ENCODE measurements around the gene RLN2. TPM values are rescaled to one million over a fixed set of nuclear protein-coding genes. Genes with fewer than 3 reads are reported as not detected.

RLN2 gene
- total RNA-seq, 2 experiments from 2014 or later = 2.1 to 4.0 TPM

DNA sequence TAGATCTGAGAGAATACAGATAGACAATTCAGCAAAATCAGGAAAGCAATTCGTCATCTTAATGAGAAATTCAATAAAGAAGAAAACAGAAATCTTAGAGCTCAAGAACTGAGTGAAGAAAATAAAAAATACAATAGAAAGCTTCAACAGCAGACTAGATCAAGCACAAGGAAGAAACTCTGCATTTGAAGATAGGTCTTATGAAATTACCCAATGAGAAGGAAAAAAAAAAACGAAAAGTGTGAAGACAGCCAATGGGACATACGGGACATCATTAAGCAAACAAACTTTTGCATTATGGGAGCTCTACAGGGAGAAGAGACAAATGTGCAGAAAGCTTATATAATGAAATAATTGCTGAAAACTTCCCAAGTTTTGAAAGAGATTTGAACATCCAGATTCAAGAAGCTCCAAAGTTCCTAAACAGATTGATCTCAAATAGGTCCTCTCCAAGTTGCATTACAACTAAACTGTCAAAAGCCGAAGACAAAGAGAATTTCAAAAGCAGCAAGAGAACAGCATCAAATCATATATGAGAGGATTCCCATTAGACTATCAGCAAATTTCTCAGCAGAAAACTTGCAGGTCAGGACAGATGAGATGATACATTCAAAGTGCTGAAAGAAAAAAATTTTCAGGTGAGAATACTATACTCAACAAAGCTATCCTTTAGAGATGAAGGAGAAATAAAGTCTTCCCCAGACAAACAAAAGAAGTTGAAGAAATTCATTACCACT is 10.8 kb upstream of the RLN2 start:
- Mint-ChIP-seq H3K4me1 (no peaks in the 10 kb centered on the region), H3K9me3 (ENCODE audit: low read depth) (peaks cover 15% of the 10 kb centered on the region), H3K4me3 (no peak overlapping the region), H3K27ac (no peak overlapping the region), H3K27me3 (no peaks in the 10 kb centered on the region), H3K36me3 (peaks cover 34% of the 10 kb centered on the region)
- CTCF ChIA-PET = no interaction called here
- ATAC-seq = no peak
- DNase-seq = no peak

- DNase-seq (no peak), ATAC-seq (no peak)
- peaks cover 11% of the 10 kb centered on the region for H3K9me3 Mint-ChIP-seq (ENCODE audit: low read depth)
- peaks cover 16% of the 10 kb centered on the region for H3K36me3 Mint-ChIP-seq
- no peak overlapping the region for H3K4me3 Mint-ChIP-seq
- H3K27me3 Mint-ChIP-seq = no peaks in the 10 kb centered on the region
- CTCF ChIA-PET = interaction anchor here (0.7 to 1.8 kb wide), 2 partner anchors 10 to 125 kb away, joined by 3 to 4 read pairs; no protein-coding TSS in a partner anchor
- H3K27ac Mint-ChIP-seq = no peak overlapping the region
- H3K4me1 Mint-ChIP-seq = peaks cover 10% of the 10 kb centered on the region
Observed at GRCh38 chr9:5310851-5311250, 6.3 kb upstream of the RLN2 start.

DNA sequence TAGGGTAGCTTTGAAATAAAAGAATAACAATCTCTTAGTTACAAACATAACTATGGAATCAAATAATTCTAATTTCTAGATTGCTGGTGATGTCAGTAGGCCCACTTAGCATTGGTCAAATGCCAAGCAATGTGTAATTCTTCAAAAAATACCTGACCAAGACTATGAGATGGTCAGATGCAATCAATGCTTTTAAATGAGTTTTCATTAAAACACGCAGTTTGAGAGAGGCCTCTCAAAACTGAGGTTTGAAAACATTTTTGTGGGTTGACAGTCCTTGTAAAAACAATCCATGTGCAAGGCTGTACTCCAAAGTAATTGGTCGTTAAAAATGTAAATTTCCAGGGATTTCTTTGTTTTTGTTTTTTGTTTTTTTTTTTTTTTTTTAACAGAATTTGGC is 1.2 kb upstream of the RLN2 start:
- Mint-ChIP-seq H3K36me3 (no peaks in the 10 kb centered on the region), H3K4me1 (peaks cover 28% of the 10 kb centered on the region), H3K27ac (no peak overlapping the region), H3K27me3 (no peaks in the 10 kb centered on the region), H3K9me3 (ENCODE audit: low read depth) (no peaks in the 10 kb centered on the region), H3K4me3 (no peak overlapping the region)
- CTCF ChIA-PET = no interaction called here
- ATAC-seq (no peak), DNase-seq (no peak)

DNA sequence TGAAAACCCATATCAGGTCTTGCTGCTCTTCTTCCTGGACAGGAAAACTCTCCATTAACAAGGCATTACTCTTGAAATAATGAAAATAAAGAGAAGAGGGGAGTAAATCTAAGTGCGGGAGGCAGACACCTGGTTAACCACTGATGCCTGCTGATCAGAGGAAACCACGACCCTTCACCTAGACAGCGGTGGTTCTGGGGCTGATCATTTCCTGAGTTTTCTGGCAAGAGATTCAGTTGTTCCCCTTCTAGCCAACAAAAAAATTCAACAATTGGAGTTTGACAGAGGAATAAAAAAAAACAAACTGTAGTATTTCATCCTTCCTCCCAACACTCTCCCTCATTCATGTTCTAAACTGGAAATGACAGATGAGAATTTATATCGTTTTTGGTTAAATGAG is 3.0 kb downstream of the RLN2 start:
- Mint-ChIP-seq H3K27ac (peak overlapping the region; percentile 19), H3K4me1 (peaks cover 18% of the 10 kb centered on the region), H3K4me3 (peak overlapping the region; percentile 7), H3K36me3 (peaks cover 10% of the 10 kb centered on the region), H3K27me3 (no peaks in the 10 kb centered on the region), H3K9me3 (ENCODE audit: low read depth) (no peaks in the 10 kb centered on the region)
- DNase-seq = no peak
- CTCF ChIA-PET = no interaction called here
- ATAC-seq = no peak

DNA sequence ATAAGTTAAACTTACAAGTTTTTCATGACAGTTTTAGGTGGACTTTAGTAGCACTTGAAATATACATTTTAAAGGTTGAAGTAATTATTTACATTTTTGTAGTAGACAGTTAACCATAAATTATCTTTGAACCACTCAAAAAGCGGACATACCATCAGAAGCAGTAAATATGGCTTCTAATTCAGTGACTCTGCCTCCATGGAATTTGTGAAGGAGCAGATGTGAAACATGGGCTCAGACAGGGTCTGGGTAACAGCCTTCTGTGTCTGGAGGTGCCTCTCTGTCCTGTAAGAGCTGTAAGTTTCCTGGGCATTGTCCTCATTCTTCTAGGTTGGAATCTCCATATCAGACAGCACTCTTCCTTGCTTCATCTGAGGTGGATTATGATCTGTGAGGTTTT is 12.4 kb downstream of the RLN2 start:
- peaks cover 2% of the 10 kb centered on the region for H3K27me3 Mint-ChIP-seq
- ATAC-seq = no peak
- peaks cover 8% of the 10 kb centered on the region for H3K36me3 Mint-ChIP-seq
- H3K4me3 Mint-ChIP-seq = no peak overlapping the region
- DNase-seq = no peak
- H3K9me3 Mint-ChIP-seq (ENCODE audit: low read depth) = peaks cover 5% of the 10 kb centered on the region
- no peaks in the 10 kb centered on the region for H3K4me1 Mint-ChIP-seq
- CTCF ChIA-PET = no interaction called here
- H3K27ac Mint-ChIP-seq = no peak overlapping the region

- H3K4me3 Mint-ChIP-seq = no peak overlapping the region
- peaks cover 1% of the 10 kb centered on the region for H3K36me3 Mint-ChIP-seq
- H3K4me1 Mint-ChIP-seq = no peaks in the 10 kb centered on the region
- no peak for DNase-seq
- H3K27ac Mint-ChIP-seq = no peak overlapping the region
- ATAC-seq = no peak
- CTCF ChIA-PET = interaction anchor here (1.1 kb wide), 1 partner anchor 19 kb away, joined by 3 read pairs; no protein-coding TSS in a partner anchor
- H3K27me3 Mint-ChIP-seq = peaks cover 2% of the 10 kb centered on the region
- no peaks in the 10 kb centered on the region for H3K9me3 Mint-ChIP-seq (ENCODE audit: low read depth)
Observed at GRCh38 chr9:5288591-5288990, 15.9 kb downstream of the RLN2 start.

GRCh38 chr9:5286262-5286661 is 18.3 kb downstream of the RLN2 start:
- Mint-ChIP-seq H3K36me3 (peaks cover 1% of the 10 kb centered on the region), H3K4me1 (no peaks in the 10 kb centered on the region), H3K4me3 (no peak overlapping the region), H3K27me3 (peaks cover 2% of the 10 kb centered on the region), H3K27ac (no peak overlapping the region), H3K9me3 (ENCODE audit: low read depth) (no peaks in the 10 kb centered on the region)
- no peak for ATAC-seq
- CTCF ChIA-PET = no interaction called here
- DNase-seq = no peak

DNA sequence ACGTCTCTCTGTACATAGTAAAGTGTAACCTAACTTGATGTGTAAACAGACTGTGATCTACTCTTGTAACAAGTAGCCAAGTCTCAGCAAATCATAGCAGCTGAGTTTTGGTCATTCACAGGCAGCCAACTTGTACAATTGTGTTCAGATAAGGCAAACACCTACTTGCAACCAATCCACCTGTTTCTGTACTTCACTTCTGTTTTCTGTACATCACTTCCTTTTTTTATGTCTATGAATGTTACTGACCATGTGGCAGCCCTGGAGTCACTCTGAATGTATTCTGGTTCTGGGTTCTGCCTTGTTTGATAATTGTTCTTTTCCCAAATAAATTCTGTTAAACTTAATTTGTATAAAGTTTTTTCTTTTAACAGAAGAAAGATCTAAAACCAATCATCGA is 26.0 kb downstream of the RLN2 start:
- H3K4me1 Mint-ChIP-seq = no peaks in the 10 kb centered on the region
- H3K27ac Mint-ChIP-seq = no peak overlapping the region
- no peak for ATAC-seq
- no peaks in the 10 kb centered on the region for H3K9me3 Mint-ChIP-seq (ENCODE audit: low read depth)
- no peak for DNase-seq
- H3K4me3 Mint-ChIP-seq = no peak overlapping the region
- peaks cover 2% of the 10 kb centered on the region for H3K36me3 Mint-ChIP-seq
- no peaks in the 10 kb centered on the region for H3K27me3 Mint-ChIP-seq
- CTCF ChIA-PET = interaction anchor here (0.7 kb wide), 1 partner anchor 12 kb away, joined by 3 read pairs; no protein-coding TSS in a partner anchor

- ATAC-seq (no peak), DNase-seq (no peak)
- CTCF ChIA-PET = no interaction called here
- no peak overlapping the region for H3K4me3 Mint-ChIP-seq
- H3K4me1 Mint-ChIP-seq = no peaks in the 10 kb centered on the region
- no peaks in the 10 kb centered on the region for H3K27me3 Mint-ChIP-seq
- peaks cover 3% of the 10 kb centered on the region for H3K36me3 Mint-ChIP-seq
- no peak overlapping the region for H3K27ac Mint-ChIP-seq
- H3K9me3 Mint-ChIP-seq (ENCODE audit: low read depth) = no peaks in the 10 kb centered on the region
Observed at GRCh38 chr9:5274770-5275169, 29.7 kb downstream of the RLN2 start.

DNA sequence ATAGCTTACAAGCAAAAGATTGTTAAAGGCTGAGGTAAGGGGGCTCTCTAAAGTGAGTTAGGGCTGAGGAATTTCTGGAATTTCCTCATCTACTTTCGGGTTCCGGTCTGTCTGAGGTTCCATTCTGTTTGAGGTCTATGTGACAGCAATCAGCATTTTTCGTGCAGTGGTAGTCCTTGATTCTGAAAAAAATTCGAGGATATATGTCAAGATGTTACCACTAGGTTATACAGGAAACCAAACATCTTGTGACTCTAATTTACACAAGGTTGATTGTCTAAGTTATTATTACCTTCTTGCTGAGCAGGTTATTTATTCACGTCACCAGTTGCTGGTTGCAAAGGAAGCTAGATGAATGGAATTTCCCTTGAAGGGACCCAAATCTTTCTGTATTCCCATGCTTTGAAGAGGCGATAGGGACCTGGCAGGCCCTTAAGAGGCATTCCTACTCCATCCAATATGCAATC is 35.2 kb downstream of the RLN2 start:
- Mint-ChIP-seq H3K27ac (no peak overlapping the region), H3K4me3 (no peak overlapping the region), H3K4me1 (peaks cover 6% of the 10 kb centered on the region), H3K36me3 (peaks cover 2% of the 10 kb centered on the region), H3K27me3 (no peaks in the 10 kb centered on the region), H3K9me3 (ENCODE audit: low read depth) (no peaks in the 10 kb centered on the region)
- ATAC-seq = no peak
- CTCF ChIA-PET = interaction anchor here (1.3 to 1.4 kb wide), 2 partner anchors 19 to 155 kb away, joined by 3 read pairs; no protein-coding TSS in a partner anchor
- DNase-seq = no peak

DNA sequence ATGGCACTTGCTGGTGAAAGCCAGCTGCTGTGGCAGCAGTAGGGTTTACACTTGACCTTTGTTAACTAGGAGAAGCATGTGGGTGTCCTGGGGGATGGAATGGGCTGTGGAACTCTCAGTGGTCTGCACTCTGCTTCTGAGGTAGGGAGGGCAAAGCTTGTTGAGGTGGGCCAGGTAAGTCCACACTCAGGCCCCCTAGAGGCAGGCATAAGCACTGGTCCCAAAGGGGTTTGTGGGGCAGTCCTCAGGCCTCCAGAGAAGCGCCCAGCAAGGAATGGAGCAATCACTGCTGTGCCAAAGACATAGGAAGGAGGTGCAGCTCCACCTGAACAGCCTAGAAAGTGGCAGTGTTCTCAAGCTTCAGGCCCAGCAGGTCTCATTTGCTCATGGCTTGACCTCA is 38.6 kb downstream of the RLN2 start:
- Mint-ChIP-seq H3K4me3 (no peak overlapping the region), H3K27me3 (no peaks in the 10 kb centered on the region), H3K27ac (no peak overlapping the region), H3K36me3 (peaks cover 2% of the 10 kb centered on the region), H3K4me1 (peaks cover 13% of the 10 kb centered on the region), H3K9me3 (ENCODE audit: low read depth) (no peaks in the 10 kb centered on the region)
- CTCF ChIA-PET = no interaction called here
- DNase-seq = no peak
- ATAC-seq = no peak

DNA sequence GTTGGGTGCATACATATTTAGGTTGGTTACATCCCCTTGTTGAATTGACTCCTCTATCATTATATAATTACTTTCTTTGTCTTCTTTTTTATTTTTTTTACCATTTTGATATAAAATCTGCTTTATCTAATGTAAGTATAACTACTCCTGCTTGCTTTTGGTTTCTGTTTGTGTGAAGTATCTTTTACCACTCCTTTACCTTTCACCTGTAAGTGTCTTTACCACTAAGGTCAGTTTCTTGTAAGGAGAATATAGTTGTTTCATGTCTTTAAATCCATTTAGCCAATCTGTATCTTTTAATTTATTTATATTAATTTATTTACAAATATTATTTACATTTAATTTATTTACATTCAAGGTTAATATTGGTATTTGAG is 40.3 kb downstream of the RLN2 start:
- H3K9me3 Mint-ChIP-seq (ENCODE audit: low read depth) = no peaks in the 10 kb centered on the region
- DNase-seq = no peak
- peaks cover 2% of the 10 kb centered on the region for H3K36me3 Mint-ChIP-seq
- H3K27me3 Mint-ChIP-seq = no peaks in the 10 kb centered on the region
- no peak overlapping the region for H3K4me3 Mint-ChIP-seq
- CTCF ChIA-PET = no interaction called here
- no peak for ATAC-seq
- peaks cover 13% of the 10 kb centered on the region for H3K4me1 Mint-ChIP-seq
- peak overlapping the region; percentile 46 for H3K27ac Mint-ChIP-seq

- H3K27ac Mint-ChIP-seq = no peak overlapping the region
- DNase-seq (no peak), ATAC-seq (peak; percentile 36)
- H3K4me1 Mint-ChIP-seq = peaks cover 13% of the 10 kb centered on the region
- H3K4me3 Mint-ChIP-seq = no peak overlapping the region
- H3K36me3 Mint-ChIP-seq = peaks cover 2% of the 10 kb centered on the region
- no peaks in the 10 kb centered on the region for H3K27me3 Mint-ChIP-seq
- H3K9me3 Mint-ChIP-seq (ENCODE audit: low read depth) = no peaks in the 10 kb centered on the region
- CTCF ChIA-PET = no interaction called here
Observed at GRCh38 chr9:5263351-5264218, 40.9 kb downstream of the RLN2 start.

All from activated CD8-positive, alpha-beta memory T cell treated with anti-CD3 and anti-CD28 coated beads, Interleukin-2, amount 10 ng/mL, durations not matched to agents 7 days and 5 days (primary cell).